Activated CD4-positive, alpha-beta T cell treated with anti-CD3 and anti-CD28 coated beads, Interleukin-2, Interleukin-4, amounts not matched to agents 100 ng/mL and 50 ng/mL, durations not matched to agents 16 hours and 8 hours (primary cell): Measurements from ENCODE around the gene PYGO2.
A peak's percentile ranks its signal among the peaks of the same experiment; 100 is the strongest.

Source experiments
- DNase-seq: peaks from one replicate; pipeline ENCODE4 v3.0.0-alpha.2; 2020; ENCODE audit warnings: low spot score

Gene PYGO2

DNA sequence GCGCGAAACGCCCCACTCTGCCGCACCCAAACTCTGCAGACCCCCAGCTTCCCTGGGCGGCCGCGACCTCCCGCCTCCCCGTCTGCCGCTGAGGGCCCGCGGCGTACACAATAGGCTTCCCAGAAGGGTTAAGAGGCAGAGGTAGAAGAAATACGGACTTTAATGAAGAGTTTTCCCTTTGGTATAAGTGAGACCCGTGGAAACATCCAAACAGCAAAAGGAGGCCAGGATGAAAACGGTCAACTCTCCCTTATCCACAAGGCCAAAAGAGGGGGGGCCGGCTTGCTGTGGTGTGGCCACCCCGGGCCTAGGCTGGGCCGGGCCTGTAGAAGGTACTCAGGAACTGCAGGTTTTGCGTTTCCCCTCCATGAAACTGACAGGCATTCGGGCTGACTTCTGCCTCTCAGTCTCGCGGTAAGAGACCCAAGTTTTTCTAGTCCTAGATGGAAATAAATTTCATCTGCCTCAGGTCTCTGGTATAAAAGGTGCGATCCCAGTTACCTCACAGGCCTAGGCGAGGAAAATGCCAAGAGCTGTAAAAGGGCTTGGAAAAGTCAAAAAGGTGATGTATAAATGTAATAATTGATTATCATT, 671 bp upstream of the PYGO2 start:
- no peak for DNase-seq

DNA sequence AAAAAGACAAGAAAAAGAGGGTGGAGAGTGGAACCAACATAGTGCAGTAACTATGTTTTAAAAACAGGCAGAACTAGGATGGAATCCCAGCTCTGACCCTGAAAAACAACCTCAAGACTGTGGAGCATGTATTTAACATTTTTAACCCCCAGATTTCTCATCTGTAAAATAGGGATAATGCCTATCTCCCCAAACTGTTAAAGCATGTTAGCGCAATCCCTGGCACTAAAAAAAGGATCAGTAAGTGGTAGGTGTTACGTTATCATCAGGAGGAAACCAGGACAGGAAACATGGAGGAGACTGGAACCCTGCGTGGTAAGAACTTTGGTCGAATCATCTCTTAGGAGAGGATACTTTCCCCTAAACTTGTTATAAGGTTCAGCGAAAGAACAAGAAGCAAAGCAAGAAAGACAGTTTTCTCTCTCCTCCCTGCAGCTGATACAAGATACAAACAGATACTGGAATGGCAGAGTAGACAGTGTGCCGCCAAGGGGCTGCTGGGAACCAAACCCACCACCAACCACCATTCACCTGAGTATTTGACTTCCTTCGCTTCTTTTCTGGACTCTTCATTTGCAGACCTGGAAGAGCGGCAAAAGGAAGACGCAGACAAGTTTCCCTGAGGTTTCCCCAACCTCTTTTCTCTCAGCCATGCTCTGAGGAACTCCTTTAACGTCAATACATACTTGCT, 991 bp downstream of the PYGO2 start:
- no peak for DNase-seq

DNA sequence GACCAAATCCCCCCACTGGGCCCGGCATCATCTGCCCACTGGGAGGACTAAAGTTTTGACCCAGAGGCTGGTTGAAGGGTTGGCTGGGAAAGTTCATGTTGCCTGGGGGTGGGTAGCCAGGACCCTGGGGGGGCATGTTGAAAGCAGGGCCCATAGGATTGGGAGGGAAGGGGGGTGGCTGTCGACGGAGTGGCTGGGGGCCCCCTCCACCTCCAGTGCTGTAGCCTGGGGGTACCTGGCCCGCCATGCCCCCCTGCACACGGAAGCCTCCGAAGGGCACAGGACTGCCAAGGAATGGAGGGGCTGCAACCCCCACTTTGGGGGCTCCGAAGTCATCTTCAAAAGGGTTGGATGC, 2.2 kb downstream of the PYGO2 start:
- no peak for DNase-seq

DNA sequence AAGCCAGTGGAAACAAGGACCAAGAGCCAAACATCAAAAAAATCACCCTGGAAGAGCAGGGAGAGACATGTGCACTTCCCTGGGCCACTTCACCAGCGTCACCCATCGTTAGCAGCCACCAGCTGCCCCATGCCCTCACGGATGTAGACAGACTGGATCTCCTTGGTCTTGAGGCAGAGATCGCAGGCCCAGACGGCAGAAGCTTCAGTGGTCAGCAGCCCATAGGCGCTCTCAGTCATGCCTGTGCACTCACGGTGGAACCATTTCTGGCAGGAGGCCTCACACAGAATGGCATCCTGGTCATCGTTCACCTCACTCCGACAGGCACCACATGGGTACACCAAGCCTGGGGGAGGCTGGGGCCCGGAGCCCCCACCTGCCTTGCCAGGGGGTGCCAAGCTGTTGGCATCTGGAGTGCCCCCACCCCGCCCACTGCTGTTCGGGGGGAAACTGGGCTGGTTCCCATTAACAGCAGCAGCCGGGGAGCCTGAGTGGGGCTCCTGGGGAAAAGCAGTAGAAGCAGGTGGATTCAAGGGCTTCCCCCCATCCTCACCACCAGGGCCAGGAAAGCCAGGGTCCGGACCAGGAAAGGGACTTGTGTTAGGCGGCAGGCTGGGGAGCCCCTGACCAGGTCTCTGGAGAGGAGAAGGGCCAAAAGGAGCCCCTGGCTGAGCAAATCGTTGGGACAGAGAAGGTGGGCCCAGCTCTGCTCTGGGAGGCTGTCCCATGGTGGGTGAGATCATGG, 2.7 kb downstream of the PYGO2 start:
- DNase-seq = no peak

DNA sequence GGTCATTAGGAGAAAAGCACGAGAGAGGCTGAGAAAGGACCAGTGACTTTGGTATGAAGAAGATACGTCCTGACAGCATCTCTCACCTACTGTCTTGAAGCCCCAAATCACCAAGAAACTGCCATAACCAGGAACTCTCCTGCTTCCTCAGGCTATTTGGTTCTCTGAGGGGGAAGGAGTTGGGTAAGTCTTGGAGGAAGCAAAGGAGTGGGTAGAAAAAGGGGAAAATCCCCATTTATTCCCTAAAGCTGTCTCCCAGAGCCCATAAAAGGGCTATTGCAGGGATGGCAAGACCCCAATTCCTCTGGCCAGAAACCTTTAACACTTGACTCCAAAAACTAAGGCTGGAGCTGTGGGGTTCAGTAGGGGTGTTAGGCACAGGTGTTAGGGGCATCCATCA, 3.5 kb downstream of the PYGO2 start:
- DNase-seq = no peak

DNA sequence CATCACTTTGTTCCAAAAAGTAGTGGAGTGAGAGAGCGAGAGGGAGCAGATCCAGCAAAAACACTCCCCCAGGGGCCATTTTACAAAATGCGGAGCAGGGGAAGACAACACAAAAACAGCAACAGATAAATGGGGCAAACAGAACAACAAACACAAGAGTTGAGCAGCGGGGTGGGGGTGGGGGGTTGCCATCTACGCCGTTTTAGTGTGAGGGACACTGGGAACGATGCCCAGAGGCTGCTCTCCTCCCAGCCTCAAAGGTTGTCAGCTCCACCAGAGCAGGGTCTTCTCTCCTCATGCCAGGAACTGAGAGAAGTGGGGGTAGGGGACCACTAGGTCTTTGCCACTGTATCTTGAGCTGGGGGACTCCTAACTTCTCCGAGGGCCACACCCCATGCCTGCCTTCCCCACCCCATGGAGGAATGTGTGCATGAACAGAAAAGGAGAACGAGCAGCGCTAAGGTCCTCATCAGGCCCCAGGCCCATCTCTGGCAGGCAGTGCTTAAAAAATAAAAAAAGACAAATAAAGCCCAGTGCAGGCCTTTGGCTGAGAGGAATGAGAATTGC, 4.4 kb downstream of the PYGO2 start:
- no peak for DNase-seq

DNA sequence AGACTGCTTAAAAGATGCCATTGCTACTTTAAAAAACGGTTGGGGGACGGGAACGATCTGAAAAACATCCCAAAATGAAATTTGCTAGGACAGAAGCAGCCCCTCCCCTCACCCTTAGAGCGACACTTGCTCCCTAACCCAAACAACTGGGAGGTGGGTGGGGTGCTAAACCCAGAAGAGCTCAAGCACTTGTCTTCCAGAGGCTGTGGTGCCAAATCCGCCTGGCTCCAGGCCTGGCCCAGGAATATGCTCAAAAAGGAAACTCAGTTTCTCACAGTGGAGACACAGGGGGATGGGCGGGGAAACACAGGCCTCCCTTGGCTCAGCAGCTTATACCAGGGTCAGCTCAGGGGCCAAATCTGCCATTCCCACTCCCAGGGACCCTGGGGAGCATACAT, 5.0 kb downstream of the PYGO2 start:
- no peak for DNase-seq

DNA sequence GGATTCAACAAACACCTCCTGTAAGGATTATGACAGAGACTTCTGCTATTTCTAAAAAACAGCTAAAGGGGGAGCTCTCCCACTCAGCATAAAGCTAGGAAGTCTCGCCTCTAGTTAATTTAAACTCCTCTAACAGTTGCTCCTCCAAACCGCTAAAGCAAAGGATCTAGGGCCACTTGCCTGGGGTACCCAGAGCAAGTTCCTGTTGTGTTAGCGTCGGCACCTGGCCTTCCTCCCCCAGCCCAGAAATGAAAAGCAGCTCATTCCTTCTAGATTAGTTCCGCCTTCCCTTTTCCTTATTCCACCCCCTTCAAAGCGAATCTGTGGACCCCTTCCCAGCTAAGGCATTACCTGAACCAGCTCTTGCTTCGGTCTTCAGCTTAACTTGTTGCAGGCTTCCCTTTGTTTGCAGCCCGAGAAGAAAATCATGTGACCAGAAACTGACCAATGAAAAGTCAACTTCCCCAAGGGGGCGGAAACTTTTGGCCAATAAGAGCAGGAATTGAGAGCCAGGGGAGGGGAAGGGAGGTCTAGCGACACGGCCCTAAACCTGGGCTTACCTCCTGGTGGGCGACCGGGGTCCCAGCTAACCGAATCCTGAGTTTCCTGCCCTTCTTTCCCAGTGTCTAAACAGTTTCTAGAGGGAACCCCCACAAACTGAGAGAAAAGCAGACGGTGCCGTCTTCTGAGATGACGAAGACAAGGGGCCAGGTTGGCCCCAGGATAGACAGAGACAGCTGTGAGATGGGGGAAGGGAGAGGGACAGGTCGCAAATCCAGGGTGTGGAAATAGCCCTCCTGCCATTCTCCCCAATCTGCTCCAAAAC, 5.7 kb downstream of the PYGO2 start, which contains the start of gene PBXIP1:
Gene PBXIP1 (minus strand): TSS at position 382 of the 826 bp plus-strand sequence. CDS start 2,378 bp downstream, outside the sequence.
- peak; percentile 91 for DNase-seq

DNA sequence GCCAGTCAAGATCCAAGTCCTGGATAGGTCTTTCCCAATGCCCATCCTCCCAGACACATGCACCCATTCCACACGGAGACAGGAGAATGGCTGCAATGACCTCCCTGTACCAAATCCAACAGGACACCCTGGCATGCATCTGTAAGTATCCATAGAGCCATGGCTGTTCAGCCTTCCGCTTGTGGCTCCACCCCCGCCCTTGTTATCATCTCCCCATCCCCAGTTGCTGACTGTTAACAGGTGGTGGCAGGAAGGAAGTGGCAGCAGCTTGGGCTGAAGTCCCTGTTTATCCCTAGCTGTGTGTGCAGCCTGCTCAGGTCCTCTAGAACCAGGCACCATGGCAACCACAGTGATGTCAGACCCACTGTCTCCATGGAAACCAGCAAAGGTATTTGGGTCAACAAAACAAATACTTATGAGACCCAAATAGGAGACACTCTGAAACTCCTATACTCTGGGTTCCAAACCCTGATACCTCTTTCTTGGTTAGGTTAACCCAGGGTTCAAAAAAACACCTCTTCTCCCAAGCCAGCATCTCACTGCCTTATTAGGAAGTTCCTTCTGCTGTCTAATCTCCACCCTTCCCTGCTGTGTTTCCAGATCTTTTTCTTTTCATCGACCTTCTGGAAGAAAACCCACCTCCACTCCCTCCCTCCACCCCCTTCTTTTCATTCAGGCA, 6.4 kb downstream of the PYGO2 start:
- peak; percentile 92 for DNase-seq

DNA sequence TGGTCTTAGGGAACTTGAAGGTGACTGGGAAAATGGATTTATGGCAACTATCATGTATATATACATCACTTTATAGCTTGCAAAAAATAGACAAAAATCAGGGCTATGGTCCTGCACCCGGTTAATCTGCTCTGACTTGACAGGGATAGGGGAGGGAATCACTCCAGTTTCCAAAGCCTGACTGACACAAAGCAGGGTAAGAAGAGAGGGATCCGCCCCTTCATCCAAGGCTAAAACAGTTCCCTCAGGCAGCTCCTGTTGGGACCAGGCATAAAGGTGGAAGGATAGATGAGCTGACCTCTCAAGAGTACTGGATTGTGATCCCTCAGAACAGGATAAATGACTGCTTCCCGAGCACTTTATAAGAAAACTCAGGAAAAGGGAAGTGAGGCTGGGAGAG, 7.0 kb downstream of the PYGO2 start:
- no peak for DNase-seq

DNA sequence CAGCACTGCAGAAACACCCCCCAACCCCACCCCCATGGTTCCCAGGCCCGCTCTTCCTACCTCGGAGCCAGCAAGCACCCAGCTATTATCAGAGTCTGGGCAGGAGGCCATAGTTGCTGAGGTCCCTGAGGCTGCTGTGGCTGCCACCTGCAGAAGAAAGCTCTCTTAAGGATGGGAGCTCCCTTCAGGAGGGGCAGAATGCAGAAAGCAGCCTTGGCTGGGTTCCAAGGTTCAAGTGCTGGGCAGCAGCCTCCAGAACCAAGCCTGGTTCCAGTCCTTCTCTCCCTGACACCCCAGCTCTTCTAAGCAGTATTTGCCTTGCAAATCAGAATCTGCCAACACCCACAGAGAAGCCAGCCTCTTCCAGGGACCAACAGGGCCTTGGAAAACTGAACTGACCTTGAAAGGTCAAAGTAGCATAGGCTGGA, 8.0 kb downstream of the PYGO2 start:
- no peak for DNase-seq

DNA sequence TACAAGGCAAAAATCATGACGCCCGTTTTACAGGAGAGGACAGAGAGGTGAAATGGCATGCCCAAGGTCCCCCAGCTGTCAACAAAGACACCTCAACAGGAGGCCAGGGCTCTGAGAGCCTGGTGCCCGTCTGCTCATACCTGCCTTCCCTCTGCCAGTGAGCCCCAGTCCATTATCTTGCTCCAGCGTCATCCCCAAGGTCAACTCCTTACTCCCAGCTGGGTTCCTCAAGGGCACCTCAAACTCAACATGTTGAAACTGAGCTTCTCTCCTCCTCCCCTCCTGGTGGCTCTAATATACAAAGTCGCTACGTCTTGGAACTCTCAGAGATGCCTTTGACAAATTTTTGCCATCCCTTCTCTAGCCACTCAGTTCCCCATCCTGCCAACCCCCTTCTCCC, 8.9 kb downstream of the PYGO2 start:
- DNase-seq = no peak

DNA sequence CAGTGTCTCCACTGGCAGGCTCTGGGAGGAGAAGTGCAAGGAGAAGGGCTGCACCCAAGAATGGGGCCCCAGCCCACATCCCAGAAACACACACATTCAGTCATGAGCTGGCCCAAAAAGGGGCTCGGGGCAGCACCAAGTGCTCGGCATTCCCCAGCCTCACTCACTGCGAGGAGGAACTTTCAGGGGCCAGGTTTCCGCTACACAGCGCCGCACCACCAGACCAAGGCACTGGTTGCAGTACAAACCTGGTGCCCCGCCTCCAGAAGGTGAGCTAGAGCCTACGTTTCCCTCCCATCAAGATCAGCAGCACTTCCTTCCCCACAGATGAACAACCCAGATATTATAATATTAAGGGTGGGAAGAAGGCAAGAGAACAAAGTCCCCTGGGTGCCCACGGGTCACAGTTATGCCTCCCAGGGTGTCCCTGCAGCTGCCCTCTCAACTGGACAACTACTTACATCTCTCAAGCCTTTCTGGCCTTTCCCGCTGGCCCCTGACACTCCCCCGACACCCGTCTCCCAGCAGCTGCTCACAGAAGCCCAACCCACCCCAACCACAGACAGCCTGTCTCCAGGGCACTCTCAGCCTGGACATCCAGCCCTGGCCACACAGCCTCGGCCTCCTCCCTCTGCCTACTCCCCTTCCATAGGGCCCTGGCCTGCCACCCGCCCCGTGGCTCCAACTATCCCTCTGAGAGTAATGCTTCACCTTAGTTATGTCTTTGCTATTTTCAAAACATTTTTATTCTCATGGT, 9.5 kb downstream of the PYGO2 start:
- no peak for DNase-seq

DNA sequence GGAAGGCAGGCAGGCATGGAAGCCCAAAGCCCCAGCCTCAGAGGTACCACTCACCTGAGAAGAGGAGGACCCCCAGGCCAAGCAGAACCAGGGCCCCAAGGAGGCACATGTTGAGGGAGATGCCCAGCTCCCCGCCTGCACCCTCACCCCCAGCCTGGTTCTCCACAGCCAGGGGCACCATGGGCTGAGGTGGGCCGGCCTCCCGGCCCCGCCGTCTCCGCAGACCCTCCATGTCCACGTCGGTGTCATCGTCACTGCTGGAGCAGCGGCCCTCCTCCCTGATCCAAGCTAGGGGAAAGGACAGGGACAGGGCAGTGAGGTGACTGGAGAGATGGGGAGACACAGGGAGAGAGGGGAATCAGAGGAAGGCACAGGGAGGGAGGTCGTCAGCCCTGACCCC, 13.5 kb downstream of the PYGO2 start:
- DNase-seq = no peak

DNA sequence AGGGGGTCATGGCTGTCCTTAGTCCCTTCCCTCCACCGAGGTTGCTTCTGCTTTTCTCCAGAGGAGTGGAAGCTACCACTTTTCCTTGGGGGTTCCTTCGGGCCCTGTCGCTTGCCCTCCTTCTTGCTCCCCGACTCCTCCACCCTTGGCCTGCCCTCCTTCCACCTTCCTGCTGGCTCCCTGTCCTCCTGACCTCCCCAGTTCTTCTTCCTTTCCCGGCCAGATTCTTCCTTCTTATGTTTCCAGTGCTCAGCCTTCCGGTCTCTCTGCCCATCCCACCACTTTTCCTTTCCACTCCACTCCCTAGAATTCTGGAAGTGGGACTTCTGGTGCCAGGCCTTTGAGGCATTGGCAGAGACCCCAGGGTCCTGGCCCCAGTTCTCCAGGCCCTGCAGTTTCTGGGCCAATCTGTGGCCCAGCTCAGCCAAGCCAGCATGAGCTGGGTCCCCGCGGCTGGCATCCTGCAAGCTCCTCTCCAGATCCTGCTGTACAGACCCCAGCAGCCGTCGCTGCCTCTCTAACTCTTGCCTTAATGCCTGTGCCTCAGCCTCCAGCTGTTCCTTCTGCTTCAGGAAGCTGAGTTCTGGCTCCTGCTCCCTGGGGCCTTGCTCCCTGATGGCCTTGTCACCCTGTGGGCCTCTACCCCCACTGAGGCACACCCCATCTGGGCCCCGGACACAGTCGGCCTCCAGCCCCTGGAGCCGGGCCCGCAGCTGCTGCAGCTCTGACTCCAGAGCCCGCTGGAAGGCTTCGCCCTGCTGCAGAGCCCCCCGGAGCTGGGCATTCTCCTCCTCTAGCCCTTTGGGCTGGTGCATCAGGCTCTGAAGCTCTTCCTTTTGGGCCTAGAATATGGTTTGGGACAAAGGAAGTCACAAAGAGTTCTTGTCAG, 15.4 kb downstream of the PYGO2 start:
- no peak for DNase-seq

DNA sequence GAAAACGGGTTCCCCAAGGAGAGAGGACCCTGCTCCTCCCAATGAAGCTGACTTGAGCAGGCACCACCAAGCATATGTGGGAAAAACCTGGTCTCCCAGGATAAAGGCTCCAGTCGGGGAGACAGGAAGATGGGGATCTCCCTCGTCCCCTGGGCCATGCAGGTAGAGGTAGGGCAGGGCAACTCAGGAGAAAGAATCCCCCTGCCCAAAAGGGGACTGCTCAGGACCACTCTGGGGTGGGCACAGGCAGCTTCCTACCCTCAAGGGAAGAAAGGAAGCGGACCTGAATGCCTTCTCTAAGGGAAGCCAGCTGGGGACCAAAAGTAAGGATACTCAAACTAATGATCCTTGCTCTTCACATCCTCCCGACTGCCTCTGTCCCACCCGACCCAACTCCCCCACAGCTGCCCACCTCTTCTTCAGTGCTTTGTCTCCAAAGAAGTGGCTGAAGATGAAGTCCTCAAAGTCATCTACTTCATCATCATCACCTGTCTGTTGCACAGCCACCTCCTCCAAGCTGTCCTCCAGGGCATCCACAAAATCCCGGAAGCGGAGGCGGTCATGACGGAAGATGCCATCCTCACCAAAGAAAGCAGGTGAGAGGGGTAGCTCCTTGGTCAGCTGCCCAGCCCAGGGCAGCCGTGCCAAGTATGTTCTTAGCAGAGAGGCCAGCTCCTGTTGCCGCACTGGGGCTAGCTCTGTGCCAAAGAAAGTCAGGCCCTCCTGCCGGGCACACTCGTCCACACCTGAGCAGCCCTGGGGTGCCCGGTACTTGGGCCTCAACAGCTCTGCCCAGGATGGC, 16.2 kb downstream of the PYGO2 start:
- DNase-seq = no peak

DNA sequence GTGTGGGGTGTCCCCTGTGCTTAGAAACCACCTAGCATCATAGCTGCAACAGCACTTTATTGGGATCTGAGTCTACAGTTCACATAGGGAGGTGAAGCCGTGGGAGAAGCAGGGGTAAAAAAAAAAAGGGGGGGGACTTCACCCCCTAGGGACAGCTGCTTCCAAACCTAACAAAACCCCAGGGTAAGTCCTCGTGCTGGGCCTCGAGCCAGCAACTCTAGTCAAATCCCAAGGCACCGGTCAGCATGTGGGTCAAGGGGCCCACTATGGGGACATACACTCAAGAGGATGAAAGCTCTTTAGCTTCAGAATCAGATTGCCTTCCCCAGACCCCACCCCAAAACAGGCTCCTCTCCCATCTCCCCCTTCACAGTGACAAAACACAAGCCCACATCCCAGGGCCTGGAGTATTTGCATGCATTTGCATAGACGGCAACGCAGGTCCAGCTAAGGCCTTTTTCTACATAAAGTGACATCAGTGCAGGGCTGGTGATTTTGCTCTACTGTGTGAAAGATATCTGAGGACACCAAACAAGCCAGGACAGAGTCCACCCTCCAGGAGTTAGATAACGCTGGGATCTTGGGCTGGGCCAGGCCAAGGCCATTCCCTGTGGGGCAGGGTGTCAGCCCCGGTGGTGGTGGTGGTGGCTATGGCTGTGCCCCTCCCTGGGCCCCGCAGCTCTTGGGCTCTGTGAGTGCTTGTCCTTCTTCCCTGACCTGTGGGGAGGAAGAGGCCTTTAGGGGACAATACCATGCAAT, 17.0 kb downstream of the PYGO2 start:
- DNase-seq = no peak
